ENCODE measurements around the gene ZNF205. TPM values are rescaled to one million over a fixed set of nuclear protein-coding genes. Genes with fewer than 3 reads are reported as not detected.

The ZNF205 gene
- total and polyA plus RNA-seq, 2 of the 4 experiments (the other 2 are of a cell fraction), result 8.2 to 12.7 TPM

DNA sequence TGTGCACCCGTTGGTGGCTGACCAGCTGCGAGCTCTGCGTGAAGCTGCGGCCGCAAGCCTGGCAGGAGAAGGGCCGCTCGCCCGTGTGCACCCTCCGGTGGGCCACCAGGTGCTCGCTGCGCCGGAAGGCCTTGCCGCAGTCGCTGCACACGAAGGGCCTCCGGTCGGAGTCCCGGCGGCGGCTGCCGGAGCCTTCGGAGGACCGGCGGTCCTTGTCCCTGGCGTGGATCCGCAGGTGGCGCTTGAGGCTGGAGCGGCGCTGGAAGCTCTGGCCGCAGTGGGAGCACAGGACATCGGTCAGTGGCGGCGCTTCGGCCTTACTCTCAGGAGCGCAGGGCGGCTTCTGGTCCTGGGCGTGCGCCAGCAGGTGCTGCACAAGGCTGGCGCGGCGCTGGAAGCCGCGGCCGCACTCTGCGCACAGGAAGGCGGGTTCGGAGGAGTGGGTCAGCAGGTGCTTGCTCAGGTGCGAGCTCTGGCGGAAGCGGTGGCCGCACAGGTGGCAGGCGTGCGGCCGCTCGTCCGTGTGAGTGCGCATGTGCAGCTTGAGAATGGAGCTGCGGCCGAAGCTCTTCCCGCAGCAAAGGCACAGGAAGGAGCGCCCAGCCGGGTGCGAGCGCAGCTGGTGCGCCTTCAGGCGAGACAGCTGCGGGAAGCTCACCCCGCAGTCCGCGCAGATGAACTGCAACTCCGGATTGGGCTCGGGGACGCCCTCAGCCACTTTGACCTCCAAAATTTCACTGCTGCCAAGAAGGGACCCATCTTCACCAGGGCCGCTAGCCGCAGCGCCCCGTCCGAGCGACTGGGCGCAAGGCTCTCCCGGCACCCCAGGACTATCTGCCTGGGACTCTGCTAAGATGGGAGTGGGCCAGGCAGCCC is 22.4 kb upstream of the ZNF205 start:
- Histone ChIP-seq H4K20me1 (ENCODE audit: insufficient read depth, low read length) (no peaks in the 10 kb centered on the region), H3K4ac (ENCODE audit: low read depth, low read length) (no peak overlapping the region), H3K4me1 (ENCODE audit: control insufficient read depth, insufficient read depth, low read length) (no peaks in the 10 kb centered on the region), H3K23ac (ENCODE audit: low read depth, low read length) (no peak overlapping the region), H4K91ac (ENCODE audit: insufficient read depth, low read depth, low read length) (no peak overlapping the region), H4K5ac (ENCODE audit: low read depth, low read length) (no peak overlapping the region), H2BK5ac (ENCODE audit: low read depth, low read length, poor library complexity, severe bottlenecking) (no peak overlapping the region), H2BK15ac (ENCODE audit: low read depth, low read length) (no peak overlapping the region), H3K9me1 (ENCODE audit: insufficient read depth, low read length) (no peaks in the 10 kb centered on the region), H3K27ac (ENCODE audit: insufficient read depth, low read length) (no peak overlapping the region), H2AK9ac (replicated peaks; ENCODE audit: low read depth, low read length, poor library complexity) (no peak overlapping the region), H3K9me3 (ENCODE audit: control insufficient read depth, insufficient read depth, low read length) (no peaks in the 10 kb centered on the region), H3K9ac (ENCODE audit: low read depth, low read length) (no peak overlapping the region), H4K8ac (ENCODE audit: low read depth in 2 of 2, low read length in 2 of 2) (no peak overlapping the region), H2AK5ac (ENCODE audit: low read depth, low read length) (no peak overlapping the region), H2AFZ (replicated peaks; ENCODE audit: low read length, poor library complexity) (no peak overlapping the region), H2BK20ac (ENCODE audit: low read depth, low read length) (no peak overlapping the region), H3K27me3 (ENCODE audit: control insufficient read depth, insufficient read depth, low read length) (peaks cover 25% of the 10 kb centered on the region), H3K14ac (replicated peaks; ENCODE audit: low read depth, low read length) (no peak overlapping the region), H3K36me3 (ENCODE audit: control insufficient read depth, insufficient read depth, low read length) (no peaks in the 10 kb centered on the region), H3K79me1 (ENCODE audit: low read depth in 1 of 2, low read length in 2 of 2) (no peaks in the 10 kb centered on the region), H2BK120ac (ENCODE audit: low read depth, low read length) (no peak overlapping the region), H3K56ac (ENCODE audit: extremely low read depth, insufficient read depth, low read length) (no peak overlapping the region), H3K4me3 (ENCODE audit: insufficient read depth, low read depth, low read length) (no peak overlapping the region), H3K18ac (ENCODE audit: low read depth, low read length) (no peak overlapping the region), H3K4me2 (ENCODE audit: low read depth, low read length) (no peak overlapping the region)
- ChIA-PET POLR2A (ENCODE audit: unreplicated experiment) (no interaction called here), CTCF (no interaction called here)
- TF ChIP-seq NFE2L2 (IDR thresholded peaks at IDR 0.05; ENCODE audit: low read depth, low read length) (no peak), FOS (IDR thresholded peaks at IDR 0.05; ENCODE audit: low read depth, low read length) (no peak), MAFK (IDR thresholded peaks at IDR 0.05; ENCODE audit: low read depth, low read length) (no peak), CEBPB (IDR thresholded peaks at IDR 0.05; ENCODE audit: low read depth, low read length) (no peak), RFX5 (IDR thresholded peaks at IDR 0.05; ENCODE audit: low read depth, low read length) (no peak), POLR2A (IDR thresholded peaks at IDR 0.05; ENCODE audit: low read depth, low read length) (no peak), MAZ (IDR thresholded peaks at IDR 0.05; ENCODE audit: borderline replicate concordance, low read depth, low read length) (no peak), RCOR1 (IDR thresholded peaks at IDR 0.05; ENCODE audit: insufficient replicate concordance, low read length) (no peak)
- TF ChIP-seq, protein P1, sequence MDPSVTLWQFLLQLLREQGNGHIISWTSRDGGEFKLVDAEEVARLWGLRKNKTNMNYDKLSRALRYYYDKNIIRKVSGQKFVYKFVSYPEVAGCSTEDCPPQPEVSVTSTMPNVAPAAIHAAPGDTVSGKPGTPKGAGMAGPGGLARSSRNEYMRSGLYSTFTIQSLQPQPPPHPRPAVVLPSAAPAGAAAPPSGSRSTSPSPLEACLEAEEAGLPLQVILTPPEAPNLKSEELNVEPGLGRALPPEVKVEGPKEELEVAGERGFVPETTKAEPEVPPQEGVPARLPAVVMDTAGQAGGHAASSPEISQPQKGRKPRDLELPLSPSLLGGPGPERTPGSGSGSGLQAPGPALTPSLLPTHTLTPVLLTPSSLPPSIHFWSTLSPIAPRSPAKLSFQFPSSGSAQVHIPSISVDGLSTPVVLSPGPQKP (IDR thresholded peaks at IDR 0.05; ENCODE audit: borderline replicate concordance, low read depth, low read length), result no peak
- TF ChIP-seq, protein P2, sequence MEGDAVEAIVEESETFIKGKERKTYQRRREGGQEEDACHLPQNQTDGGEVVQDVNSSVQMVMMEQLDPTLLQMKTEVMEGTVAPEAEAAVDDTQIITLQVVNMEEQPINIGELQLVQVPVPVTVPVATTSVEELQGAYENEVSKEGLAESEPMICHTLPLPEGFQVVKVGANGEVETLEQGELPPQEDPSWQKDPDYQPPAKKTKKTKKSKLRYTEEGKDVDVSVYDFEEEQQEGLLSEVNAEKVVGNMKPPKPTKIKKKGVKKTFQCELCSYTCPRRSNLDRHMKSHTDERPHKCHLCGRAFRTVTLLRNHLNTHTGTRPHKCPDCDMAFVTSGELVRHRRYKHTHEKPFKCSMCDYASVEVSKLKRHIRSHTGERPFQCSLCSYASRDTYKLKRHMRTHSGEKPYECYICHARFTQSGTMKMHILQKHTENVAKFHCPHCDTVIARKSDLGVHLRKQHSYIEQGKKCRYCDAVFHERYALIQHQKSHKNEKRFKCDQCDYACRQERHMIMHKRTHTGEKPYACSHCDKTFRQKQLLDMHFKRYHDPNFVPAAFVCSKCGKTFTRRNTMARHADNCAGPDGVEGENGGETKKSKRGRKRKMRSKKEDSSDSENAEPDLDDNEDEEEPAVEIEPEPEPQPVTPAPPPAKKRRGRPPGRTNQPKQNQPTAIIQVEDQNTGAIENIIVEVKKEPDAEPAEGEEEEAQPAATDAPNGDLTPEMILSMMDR (conservative IDR thresholded peaks at IDR 0.05; ENCODE audit: low read depth, low read length), result no peak
- 96% methylated on average over 60 of the region's 81 CpGs; no CpG with 5 or more reads in 1 of the 2 experiments for WGBS, 2 experiments (ENCODE audit: extremely low coverage in 2 of 2, insufficient read length in 1 of 2)
- dilution Hi-C loops (cut with HindIII; ENCODE audit: low sequenced_read_pairs, unreplicated experiment) (no loop called here), intact Hi-C loops (cut with micrococcal nuclease) (no loop called here), in situ Hi-C loops (cut with MboI; ENCODE audit: low sequenced_read_pairs) (no loop called here)
- ATAC-seq (ENCODE audit: low read depth) (no peak), DNase-seq (no peak)
- no TSS peak for BruUV-seq (replicated peaks)
